ENCODE results near the gene FN1.

FN1 gene

DNA sequence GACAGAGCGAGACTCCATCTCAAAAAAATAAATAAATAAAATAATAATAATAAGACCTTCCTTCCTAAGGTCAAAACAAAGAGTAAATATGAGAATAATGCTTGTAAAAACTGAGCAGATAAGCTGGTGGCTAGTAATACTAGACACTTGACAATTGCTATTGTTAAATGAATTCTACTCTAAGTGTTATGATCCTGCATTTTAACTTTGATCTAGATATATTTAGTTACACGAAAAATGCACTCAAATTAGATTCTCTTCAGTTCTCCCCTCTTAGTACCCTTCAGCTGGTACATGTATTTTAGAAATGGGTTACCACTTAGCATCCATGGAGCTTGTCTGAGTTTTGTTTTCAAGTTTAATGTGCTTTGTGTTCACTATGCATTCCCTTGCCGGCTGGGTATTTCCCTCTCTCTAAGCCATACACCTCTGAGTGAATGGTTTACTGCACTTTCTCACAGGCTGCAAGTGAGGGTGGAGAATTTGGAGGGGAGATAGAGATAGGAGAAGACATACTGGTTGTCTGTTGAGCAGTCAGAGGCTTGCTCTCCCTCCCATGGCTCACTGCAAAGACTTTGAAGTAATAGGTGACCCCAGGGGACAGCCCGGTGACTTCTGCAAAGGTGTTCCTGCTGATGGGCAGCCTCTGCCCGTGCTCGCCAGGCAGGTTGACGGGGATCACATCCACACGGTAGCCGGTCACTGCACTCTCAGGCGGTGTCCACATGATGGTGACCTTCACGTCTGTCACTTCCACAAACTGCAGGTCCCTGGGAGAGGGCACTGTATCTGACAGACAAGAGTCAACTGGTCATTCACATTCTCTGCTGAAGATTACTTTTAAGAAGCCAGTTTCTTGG is 29.9 kb downstream of the FN1 start:
- DNase-seq: no peak

GRCh38 chr2:215404348-215405012 is 31.4 kb downstream of the FN1 start:
- DNase-seq: no peak

GRCh38 chr2:215403441-215404347 is 32.2 kb downstream of the FN1 start:
- no peak for DNase-seq

DNA sequence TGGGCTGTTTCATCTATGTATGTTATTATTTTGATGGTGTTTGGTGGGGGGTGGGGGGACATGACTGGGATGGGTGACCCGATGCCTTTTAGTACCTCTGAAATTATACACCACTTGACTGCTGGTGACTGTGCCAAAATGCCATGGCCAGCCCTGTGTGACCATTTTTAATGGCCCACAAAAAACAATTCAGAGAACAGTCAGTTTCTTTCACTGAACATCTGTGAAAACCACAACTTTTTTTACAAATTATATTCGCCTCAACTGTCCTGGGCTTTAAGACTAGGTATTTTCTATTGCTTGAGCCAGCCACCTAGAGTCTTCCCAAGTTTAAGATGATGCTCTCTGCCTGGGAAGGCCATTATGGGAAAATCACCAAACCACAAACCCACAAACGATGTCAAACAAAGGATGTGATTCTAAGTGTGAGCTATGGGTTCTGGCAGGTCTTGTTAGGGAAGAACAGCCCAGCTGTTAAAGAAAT is 33.9 kb downstream of the FN1 start:
- no peak for DNase-seq

DNA sequence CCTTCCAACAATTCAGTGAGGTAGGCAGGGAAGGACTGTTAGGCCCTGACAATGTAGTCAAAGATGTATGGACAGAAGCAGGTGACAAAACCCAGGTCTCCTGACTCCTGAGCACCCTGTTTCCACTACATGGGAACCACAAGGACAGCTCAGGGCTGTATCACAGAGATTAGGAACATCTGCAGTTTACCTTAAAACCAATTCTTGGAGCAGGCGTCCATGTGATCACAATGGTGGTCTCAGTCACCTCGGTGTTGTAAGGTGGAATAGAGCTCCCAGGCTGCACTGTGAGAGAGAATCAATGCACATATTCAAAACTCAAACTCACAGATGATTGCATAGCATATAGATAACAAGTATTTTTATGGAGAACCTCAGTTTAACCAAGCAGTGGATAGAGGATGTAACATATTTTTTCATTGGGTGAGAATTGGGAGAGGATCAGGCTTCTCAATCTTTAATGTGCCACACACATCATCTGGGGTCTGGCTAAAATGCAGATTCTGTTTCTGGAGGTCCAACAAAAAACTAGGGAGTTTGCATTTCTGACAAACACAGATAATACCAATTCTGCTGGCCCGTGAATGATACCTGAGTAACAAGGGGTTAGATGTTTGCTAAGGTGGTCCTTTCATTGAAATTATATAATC is 36.7 kb downstream of the FN1 start:
- no peak for DNase-seq

DNA sequence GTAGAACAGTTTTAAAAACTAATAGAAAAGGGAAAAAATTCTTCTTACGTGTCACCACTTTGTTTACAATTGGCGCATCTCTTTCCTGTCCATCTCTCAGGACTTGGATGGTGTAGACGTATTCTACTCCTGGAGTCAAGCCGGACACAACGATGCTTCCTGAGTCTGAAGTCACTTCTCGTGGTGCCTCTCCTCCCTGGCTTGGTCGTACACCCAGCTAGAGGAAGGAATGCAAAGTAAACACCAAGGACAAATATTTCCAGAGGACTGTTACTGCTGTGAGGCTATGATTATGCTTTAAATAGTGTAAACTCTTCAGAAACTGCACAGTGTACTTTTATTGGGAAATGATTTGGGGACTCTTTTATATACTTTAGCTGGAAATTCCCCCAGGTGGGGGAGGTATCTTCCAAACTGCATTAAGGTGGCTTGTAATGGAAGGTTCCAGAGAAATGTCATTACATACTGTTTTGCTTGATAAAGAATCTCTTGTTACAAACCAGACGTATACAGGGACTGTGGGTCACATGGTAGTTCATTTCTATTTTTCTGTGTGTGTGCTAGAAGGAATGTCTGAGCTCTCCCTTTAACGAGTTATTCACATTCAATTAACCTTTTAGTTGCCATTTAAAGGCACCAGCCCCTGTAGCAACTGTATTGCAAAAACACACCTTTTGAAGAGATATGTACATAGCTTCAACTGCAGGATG is 38.1 kb downstream of the FN1 start:
- DNase-seq: no peak

DNA sequence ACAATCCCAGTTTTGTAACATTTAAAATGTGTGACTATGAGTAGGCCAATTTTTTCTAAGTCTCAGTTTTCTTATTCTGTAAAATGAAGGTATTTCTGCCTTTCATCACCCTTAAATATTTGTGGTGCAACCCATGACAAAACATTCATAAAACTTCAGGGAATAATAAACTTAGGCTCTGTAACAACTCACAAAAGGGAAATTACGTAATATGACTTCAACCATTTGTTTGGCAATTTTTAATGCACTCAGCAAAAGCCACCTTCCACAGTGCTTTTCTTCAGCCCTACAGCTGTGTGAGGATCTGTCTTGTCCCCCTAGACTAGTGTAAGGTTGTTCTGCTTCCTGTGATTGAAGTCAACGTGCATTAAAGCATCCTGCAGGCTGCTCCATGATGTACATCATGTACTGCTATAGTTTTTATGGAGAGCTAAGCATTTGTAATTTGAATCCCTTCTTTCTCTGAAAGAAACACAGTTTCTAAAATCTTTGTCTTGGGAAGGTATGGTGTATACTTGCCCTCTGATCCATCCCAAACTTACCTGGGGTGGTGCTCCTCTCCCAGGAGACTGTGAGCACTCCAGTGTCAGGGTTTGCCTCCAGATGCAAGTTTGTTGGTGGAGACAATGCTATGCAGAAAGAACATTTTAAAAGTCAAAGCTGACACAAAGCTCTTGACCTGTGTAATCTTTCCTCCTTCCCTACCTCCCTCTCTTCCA is 39.1 kb downstream of the FN1 start:
- DNase-seq: no peak

GRCh38 chr2:215395687-215396460 is 40.0 kb downstream of the FN1 start:
- DNase-seq: no peak

- no peak for DNase-seq
These were observed 41.6 kb downstream of the FN1 start for GRCh38 chr2:215394102-215394805.

DNA sequence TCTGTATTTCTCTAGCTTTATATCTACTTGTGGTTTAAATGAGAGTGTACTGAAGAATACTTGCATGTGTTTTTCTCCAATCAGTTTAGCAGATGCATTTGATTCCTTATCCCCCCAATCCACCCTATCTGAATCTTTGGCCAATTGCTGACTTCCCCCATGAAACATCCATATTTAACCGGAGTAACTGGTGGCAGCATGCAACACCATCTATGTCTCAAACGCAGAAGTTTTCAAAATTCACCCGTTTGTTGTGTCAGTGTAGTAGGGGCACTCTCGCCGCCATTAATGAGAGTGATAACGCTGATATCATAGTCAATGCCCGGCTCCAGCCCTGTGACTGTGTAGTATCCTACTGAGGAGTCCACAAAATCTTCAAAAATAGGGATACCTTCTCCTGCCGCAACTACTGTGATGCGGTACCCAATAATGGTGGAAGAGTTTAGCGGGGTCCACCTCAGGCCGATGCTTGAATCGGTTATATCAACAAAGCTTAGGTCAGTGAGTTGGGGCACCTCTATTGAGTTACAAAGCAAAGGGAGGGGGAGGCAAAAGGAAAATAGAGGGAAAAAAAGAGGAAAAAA is 43.1 kb downstream of the FN1 start:
- no peak for DNase-seq

DNA sequence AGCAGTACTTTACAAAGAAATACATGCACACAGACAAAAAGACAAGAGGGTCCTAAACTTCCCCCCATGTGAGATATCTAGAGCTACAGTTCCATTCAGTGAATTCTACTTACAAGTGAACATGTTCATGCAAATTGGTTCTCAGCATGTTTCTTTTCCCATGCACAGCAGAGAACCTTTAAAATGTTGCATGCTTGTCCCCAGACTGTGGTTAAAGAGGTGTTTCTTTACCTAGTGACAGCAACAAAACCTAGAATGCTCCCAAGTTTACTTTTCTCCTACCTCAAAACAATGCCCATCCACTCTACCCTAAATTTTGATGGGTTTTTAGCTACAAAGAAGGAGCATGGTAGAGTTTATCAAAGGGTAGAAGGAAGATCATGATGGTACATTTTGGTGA is 43.7 kb downstream of the FN1 start:
- DNase-seq: no peak

- DNase-seq: no peak
These were observed 44.3 kb downstream of the FN1 start for GRCh38 chr2:215391531-215391930.

DNA sequence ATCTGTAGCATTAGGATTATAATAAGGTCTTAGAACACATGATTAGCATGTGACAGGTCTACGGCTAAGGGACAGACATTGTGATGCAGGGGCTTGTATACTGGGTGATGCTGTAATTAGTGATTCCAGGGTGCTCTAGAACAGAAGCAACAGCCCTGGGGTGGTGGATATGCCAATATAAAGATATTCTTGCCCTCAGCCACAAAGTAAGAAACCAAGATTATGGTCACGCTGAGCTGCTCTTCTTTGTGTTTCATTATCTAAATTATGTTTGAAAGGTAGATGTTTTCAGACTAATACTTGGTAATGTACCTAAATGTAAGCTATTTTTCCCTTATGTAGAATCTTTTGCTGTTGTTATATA is 45.3 kb downstream of the FN1 start:
- no peak for DNase-seq

- DNase-seq: no peak
These were observed 47.7 kb downstream of the FN1 start for GRCh38 chr2:215388002-215388728.

DNA sequence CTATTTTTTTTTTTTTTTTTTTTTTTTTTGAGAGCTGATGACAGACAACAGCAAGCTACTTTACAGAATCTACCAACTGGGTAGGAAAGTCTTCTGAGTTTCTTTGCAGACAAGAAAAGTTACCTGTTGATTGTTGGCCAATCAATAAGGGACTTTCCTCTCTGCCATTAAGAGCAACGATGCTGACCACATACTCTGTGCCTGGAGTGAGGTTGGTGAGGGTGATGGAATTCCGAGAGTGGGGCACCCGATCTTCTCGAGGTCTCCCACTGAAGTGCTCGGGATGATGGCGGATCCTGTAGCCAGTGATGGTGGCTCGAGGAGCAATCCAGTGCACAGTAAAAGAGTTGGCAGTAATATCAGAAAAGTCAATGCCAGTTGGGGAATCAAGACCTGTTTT is 49.3 kb downstream of the FN1 start:
- DNase-seq: no peak

DNA sequence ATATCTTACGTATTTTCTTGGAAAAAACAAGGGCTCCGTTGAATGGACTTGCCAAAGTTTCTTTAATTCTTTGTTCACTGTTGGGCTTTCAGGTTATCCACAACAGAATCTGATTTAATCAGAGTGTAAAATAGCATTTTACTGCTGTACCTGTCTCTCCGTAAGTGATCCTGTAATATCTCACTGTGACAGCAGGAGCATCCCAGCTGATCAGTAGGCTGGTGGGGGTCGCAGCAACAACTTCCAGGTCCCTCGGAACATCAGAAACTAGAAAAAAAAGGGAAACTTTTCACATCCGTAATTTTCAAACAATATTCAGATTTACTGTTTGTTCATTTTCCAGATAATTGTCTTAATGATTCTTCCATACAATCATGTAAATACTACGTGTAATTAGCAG is 51.2 kb downstream of the FN1 start:
- no peak for DNase-seq

DNA sequence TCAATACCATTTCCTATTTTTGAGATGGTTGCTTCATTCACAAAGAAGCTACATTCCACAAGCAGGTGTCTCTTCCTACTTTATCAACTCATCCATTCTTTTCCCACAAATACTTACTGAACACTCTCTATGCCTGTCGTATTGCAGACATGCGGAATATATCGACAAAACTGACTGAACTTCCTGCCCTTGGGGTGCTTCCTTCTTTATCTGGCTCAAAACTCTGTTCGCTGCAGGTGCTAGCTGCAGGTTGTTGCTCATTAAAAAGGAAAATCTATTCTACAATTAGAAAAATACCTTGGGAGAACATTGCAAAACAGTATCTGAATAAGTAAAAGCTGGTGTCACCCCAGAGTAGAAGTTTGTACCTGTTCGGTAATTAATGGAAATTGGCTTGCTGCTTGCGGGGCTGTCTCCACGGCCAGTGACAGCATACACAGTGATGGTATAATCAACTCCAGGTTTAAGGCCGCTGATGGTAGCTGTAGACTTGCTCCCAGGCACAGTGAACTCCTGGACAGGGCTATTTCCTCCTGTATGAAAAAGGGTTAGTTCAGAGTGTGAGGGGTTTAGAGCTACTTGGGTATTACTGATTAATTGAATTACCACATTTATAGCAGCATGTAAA is 52.1 kb downstream of the FN1 start:
- DNase-seq: no peak

DNA sequence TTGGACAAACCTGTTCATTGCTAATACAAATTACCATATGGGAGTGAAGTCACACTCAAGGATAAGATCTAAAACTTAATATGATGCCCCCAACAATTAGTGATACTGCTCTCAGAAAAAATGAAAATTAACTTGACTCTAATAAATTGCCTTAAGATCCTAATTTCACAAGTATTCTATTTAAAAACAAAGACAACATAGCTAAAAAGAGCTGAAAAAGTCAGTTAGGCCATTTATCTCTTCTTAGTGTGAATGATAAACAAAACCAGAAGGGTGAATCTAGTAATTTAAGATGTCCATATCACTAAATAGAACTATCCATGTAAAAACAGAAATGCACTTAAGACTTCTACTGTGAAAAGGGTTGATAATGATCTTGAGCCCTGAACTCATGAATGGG is 53.4 kb downstream of the FN1 start:
- no peak for DNase-seq
